HG02943 (cell line): ENCODE measurements around the gene RFPL4AL1.
"Not testable (repeated sequence)": the region's sequence is repeated elsewhere in the genome, so short reads cannot be mapped to it uniquely, and the experiment has no call there.

ENCODE experiments used
- ATAC-seq: cut with Tn5 transposase; IDR thresholded peaks from one replicate; pipeline ENCODE4 v1.9.1; 2021; ENCODE audit warnings: mild to moderate bottlenecking, low read depth, moderate library complexity; ENCODE audit not compliant: unreplicated experiment

RFPL4AL1 gene

GRCh38 chr19:55768818-55769217 is at the start of gene RFPL4AL1:
Gene RFPL4AL1 (plus strand): TSS chr19:55769118. CDS start chr19:55771805, 2,687 bp downstream.
- ATAC-seq, result not testable (repeated sequence)

- ATAC-seq, result no peak
Measured at GRCh38 chr19:55720214-55720746, 48.6 kb upstream of the RFPL4AL1 start.

GRCh38 chr19:55720801-55721200 is 48.1 kb upstream of the RFPL4AL1 start:
- no peak for ATAC-seq

GRCh38 chr19:55723491-55723890 is 45.4 kb upstream of the RFPL4AL1 start:
- ATAC-seq, result no peak

- not testable (repeated sequence) for ATAC-seq
Measured at GRCh38 chr19:55730378-55730777, 38.5 kb upstream of the RFPL4AL1 start.

GRCh38 chr19:55738302-55738701 is 30.6 kb upstream of the RFPL4AL1 start, which contains the start of gene NLRP9:
Gene NLRP9 (minus strand): TSS chr19:55738402. CDS start chr19:55738374, 28 bp downstream.
- no peak for ATAC-seq

GRCh38 chr19:55750715-55751114 is 18.2 kb upstream of the RFPL4AL1 start:
- ATAC-seq, result no peak

- ATAC-seq, result no peak
Measured at GRCh38 chr19:55753401-55753800, 15.5 kb upstream of the RFPL4AL1 start.

GRCh38 chr19:55756808-55757207 is 12.1 kb upstream of the RFPL4AL1 start:
- ATAC-seq, result not testable (repeated sequence)

- not testable (repeated sequence) for ATAC-seq
Measured at GRCh38 chr19:55758797-55759196, 10.1 kb upstream of the RFPL4AL1 start, which contains the start of gene RFPL4A. Gene RFPL4A (plus strand): TSS chr19:55759097. CDS start chr19:55761801, 2,704 bp downstream.

- ATAC-seq, result no peak
Measured at GRCh38 chr19:55766466-55766865, 2.5 kb upstream of the RFPL4AL1 start.

- ATAC-seq, result not testable (repeated sequence)
Measured at GRCh38 chr19:55769632-55770031, 714 bp downstream of the RFPL4AL1 start.

- ATAC-seq, result no peak
Measured at GRCh38 chr19:55777528-55777927, 8.6 kb downstream of the RFPL4AL1 start.

GRCh38 chr19:55778331-55778730 is 9.4 kb downstream of the RFPL4AL1 start:
- ATAC-seq, result no peak

GRCh38 chr19:55781112-55781511 is 12.2 kb downstream of the RFPL4AL1 start:
- no peak for ATAC-seq

GRCh38 chr19:55795021-55795420 is 26.1 kb downstream of the RFPL4AL1 start:
- no peak for ATAC-seq

GRCh38 chr19:55801416-55801815 is 32.5 kb downstream of the RFPL4AL1 start:
- ATAC-seq, result no peak

- no peak for ATAC-seq
Measured at GRCh38 chr19:55802281-55802680, 33.4 kb downstream of the RFPL4AL1 start.

- ATAC-seq, result no peak
Measured at GRCh38 chr19:55809381-55810058, 40.6 kb downstream of the RFPL4AL1 start.

- no peak for ATAC-seq
Measured at GRCh38 chr19:55811340-55811739, 42.4 kb downstream of the RFPL4AL1 start.

GRCh38 chr19:55812449-55812848 is 43.5 kb downstream of the RFPL4AL1 start:
- ATAC-seq, result no peak

GRCh38 chr19:55813906-55814305 is 45.0 kb downstream of the RFPL4AL1 start:
- ATAC-seq, result no peak
